Tibial nerve (tissue), 4 donors: ENCODE data around the gene EPRS1.

Source experiments
- EP300 ChIP-seq, 2 donors: sonication (generic); formaldehyde crosslinking; IDR thresholded peaks; one replicate each; pipeline ENCODE4 v1.6.1; 2017; ENCODE audit warnings: antibody characterized with exemption in 2 of 2, mild to moderate bottlenecking in 1 of 2
- TF ChIP-seq, protein P1 (sequence below), 5 experiments: fragments of 200-600 bp in 3 of 5; fragments of 450-650 bp in 2 of 5; sonication (generic) in 3 of 5; IDR thresholded peaks; one replicate each; pipeline ENCODE4 v1.5.1; 2016 to 2019; ENCODE audit warnings: antibody characterized with exemption in 5 of 5, mild to moderate bottlenecking in 3 of 5, moderate library complexity in 2 of 5

GRCh38 chr1:220011620-220012019 is 34.7 kb downstream of the EPRS1 start:
- TF ChIP-seq, protein P1, sequence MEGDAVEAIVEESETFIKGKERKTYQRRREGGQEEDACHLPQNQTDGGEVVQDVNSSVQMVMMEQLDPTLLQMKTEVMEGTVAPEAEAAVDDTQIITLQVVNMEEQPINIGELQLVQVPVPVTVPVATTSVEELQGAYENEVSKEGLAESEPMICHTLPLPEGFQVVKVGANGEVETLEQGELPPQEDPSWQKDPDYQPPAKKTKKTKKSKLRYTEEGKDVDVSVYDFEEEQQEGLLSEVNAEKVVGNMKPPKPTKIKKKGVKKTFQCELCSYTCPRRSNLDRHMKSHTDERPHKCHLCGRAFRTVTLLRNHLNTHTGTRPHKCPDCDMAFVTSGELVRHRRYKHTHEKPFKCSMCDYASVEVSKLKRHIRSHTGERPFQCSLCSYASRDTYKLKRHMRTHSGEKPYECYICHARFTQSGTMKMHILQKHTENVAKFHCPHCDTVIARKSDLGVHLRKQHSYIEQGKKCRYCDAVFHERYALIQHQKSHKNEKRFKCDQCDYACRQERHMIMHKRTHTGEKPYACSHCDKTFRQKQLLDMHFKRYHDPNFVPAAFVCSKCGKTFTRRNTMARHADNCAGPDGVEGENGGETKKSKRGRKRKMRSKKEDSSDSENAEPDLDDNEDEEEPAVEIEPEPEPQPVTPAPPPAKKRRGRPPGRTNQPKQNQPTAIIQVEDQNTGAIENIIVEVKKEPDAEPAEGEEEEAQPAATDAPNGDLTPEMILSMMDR (IDR thresholded peaks at IDR 0.05): no peak
- no peak for TF ChIP-seq EP300 (IDR thresholded peaks at IDR 0.05)
